ENCODE data around the gene VCL.

GRCh38 chr10:74086317-74086716 is 88.4 kb downstream of the VCL start:
- TF ChIP-seq ZFX (IDR thresholded peaks at IDR 0.05; ENCODE audit: borderline replicate concordance): no peak
- no peak for TF ChIP-seq CTCF (IDR thresholded peaks at IDR 0.05)

All from 22Rv1 (cell line).